ENCODE measurements around the gene NEMP2.

Gene NEMP2, protein sequence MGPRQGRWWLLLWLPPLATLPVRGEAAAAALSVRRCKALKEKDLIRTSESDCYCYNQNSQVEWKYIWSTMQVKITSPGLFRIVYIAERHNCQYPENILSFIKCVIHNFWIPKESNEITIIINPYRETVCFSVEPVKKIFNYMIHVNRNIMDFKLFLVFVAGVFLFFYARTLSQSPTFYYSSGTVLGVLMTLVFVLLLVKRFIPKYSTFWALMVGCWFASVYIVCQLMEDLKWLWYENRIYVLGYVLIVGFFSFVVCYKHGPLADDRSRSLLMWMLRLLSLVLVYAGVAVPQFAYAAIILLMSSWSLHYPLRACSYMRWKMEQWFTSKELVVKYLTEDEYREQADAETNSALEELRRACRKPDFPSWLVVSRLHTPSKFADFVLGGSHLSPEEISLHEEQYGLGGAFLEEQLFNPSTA

DNA sequence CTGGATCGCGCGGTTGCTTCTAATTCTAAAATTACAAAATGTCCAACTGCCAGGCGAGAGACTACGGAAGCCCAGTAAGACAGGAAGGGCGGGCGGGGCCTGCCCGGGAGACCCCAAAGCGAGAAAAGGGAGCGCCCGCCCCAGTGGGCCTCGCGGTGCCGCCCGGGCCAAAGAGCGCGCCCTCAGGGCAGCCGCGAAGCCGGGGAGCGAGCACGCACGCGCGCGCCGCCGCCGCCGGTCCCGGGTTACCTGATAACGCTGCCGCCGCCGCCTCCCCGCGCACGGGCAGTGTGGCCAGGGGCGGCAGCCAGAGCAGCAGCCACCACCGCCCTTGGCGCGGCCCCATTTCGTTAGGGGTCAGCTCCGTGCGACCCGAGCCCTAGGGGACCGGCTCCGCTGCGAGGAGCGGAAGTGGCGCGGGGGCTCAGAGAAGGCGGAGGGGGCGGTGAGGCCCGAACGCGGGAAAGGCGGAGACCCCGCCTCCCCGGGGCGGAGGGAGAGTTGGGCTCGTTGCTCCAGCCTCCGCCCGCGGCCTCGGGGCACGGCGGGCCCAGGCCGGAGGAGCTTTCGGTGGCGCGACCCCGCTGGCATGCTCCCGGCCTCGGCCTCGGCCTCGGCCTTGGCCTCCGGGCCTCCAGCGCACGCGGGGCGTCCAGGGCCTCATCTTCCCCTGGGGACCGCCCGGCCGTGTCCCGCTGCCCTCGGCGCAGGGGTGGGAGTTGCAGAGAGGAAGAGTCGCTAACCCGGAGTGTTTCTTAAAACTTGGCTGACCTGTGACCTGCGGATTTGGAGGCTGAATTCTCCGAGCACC lies at the start of gene NEMP2:
TSS of gene NEMP2 (minus strand) at position 413 of the 811 bp plus-strand sequence. CDS start at position 346, 67 bp downstream.
- peak; percentile 61 to 66 for DNase-seq (ENCODE audit: low read depth in 1 of 2, low spot score in 1 of 2)

DNA sequence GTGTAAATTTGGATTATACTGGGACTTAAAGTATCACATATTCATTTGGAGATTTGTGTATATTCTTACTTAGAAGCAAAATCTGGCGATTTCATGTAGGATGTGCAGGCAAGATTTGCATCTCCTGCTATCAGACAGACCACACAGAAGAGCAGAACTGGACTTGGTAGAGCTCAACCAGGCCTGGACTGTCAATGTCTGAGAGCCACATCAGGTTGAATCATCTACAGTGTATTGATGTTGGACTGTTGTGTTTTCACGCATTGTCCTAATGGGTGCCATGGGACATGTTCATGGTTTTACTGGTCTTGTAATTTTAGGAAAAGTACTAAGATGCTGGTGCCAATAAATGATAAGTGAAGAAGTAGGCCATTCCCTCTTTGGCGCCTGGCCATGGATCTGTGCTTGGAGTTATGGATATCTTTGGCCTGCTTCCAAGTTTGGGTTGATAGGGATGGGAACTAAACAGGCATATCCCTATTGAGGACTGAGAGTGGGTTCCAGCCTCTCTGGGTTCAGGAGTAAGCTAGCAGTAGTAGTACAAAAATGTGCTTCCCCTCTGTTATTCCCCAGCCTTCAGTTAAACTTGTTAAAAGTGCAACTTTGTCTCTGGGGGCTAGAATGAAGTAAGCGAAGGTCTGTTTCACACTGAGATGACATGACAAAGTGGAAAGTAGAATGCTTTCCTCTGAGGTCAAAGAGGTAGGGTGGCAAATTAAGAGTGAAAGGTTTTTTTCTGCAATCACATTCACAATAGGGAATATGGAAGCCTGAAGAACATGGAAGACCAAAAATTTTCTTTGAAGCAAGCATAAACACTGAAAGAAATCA lies 49.2 kb upstream of the NEMP2 start:
- no peak for DNase-seq (ENCODE audit: low read depth in 1 of 2, low spot score in 1 of 2)

DNA sequence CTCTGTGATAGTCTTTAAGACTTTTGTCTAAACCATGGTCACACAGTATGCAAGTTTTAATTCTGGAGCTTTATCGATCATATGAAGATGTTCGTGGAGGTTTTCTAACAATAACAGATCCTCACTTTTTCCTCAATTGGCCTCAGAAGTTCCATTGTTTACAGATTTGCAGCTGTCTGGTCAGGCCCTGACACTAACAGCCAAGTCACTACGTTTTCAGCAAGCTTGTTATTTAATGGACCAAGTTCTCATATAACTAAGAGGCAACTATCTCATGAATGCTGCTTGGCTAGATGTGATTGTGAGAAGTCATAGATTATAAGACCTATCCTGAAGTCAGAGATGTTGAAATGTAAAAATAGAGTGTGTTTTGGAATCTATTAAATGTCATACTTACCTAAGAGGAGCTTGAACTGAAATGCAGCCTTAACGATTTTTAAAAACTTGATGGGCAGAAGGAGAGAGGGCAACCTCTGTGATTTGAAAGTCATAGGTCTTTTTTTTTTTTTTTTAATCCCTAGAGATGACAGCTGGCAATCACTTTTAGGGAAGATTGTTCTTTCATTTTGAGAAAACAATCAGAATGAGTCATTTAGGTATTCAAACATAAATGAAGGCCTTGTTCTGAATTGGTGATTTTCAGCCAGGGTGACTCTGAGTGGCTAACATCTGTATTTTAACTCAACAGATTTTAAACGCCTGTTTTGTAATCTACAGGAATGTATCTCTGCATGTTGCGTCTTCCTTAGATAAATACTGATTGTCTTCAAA lies 48.4 kb upstream of the NEMP2 start:
- DNase-seq (ENCODE audit: low read depth in 1 of 2, low spot score in 1 of 2) = no peak

DNA sequence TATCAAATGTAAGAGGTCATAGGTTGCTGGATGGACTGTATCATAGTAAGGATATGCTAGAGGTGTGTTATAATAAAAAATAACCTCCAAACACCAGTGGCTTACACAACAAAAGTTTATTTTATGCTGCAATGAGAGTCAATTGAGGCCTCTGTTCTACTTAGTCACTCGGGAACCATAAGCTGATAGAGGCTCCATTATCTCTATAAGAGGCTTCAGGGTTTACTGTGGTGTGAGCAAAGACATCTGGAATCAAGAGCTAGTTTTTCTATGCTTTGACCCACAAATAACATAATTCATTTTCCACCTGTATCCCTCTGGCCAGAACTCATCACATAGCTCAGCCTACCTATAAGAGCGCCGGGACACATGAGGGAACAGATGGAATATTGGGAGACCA lies 47.5 kb upstream of the NEMP2 start:
- no peak for DNase-seq (ENCODE audit: low read depth in 1 of 2, low spot score in 1 of 2)

DNA sequence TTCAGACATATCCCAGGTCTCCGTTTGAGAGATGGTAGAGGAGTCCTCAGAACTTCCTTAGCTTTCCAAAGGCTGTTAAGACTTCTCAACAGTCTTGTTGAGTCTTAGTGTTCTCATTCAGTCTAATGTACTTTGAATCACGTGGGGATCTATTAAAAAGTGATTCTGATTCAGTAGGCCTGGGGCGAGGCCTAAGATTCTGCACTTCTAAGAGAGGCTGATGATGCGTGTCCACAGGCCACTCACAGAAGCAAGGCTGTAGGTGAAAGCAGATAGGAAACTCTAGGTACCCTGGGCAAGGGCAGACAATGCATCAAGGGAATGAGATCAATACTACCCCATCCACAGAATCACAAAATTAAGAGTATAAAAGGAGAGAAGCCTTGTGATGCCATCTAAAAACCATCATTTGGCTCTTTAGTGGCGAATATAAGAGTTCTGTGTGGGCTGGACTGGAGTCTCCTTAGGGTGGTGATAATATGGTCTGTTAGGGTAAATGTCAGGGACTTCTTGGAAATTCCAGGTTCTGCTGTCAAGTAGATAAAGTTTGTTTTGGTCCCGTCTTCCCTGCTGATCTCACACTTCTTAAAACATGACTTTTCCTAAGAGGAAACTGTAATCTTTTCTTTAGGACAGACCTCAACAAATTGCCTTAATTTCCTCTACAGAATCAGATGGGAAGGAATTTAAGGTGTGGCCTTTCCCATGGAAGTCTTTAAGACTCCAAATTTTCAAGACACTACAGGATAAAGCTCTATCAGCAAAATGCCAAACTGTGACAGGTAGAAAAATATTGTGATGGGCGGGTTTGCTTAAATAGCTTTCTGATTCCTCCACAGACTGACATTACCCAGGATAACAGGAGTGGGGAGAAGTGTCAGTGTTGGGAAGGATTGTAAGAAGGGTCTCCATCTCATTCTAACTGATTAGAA lies 45.7 kb upstream of the NEMP2 start:
- no peak for DNase-seq (ENCODE audit: low read depth in 1 of 2, low spot score in 1 of 2)

DNA sequence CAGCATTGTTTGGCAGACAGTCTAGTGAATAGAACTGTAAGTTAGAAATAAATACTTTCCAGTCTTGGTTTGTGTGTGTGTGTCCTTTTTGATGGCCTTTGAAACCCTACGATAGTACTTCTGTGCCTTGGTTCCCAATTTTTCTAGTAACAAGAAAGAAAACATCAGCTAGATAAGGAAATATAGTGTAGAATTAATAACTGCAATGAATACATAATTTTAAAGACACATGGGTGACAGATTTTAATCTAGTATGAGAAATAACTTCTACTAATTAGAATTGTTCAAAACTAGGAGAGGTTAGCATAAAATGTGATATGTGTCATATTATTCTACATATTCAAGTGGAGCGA lies 44.5 kb upstream of the NEMP2 start:
- DNase-seq (ENCODE audit: low read depth in 1 of 2, low spot score in 1 of 2) = no peak

DNA sequence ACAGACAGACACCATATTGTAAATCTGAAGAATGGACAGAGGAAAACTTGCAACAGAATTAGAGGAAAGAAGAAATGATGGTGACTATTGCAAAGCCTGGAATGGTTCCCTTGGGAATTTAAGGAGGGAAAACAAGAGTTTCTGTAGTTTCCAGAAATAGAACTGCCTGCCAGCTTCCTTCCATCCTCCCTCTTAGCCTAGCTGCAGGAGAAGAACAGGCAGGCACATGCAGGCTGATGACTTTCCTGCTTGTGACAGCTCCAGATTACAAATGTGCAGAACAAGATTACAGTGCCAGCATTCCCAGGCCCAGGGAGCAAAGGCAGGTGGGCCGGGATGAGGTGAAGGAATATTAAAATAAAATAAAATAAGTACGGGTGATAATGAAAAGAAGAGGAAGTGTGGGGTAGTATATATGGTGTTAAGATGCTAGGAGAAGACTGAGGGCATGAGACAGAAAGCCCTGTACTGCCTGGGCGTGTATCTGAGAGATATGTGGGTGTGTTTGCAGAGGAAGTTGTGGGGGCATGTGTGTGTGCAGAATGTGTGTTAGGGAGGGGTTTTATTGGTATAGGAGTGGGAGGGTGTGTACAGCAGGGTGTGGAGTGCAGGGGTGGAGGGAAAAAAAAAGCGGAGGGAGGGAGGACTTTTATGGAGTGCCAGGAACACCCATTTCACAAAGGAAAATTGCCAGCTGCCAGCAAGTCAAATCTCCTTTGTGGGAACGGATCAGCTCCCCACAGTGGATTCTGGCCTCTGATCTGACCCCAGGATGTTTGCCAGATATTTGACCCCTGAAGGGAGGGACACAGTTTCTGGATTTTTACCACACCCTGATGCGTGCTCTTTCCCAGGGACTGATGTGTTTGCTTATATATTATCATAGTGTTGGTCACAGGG lies 43.9 kb upstream of the NEMP2 start:
- no peak for DNase-seq (ENCODE audit: low read depth in 1 of 2, low spot score in 1 of 2)

DNA sequence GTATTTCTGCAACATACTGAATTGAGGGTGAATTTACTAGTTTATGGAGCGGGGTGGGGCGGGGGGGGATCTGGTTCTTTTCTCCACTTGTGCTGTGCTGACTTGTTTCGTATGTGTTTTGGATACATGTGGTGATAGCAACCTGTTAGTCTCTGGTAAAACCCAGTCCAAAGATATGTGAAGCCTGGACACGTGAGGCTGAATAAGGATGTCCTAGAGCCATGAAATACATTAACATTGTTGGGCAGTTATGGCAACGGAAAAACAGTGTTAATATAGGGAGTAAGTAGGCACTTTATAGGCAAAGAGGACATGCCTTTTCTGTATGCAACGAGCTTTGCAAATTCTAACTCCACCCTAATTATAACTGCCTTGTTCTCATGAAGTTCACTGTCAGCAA lies 42.1 kb upstream of the NEMP2 start:
- DNase-seq (ENCODE audit: low read depth in 1 of 2, low spot score in 1 of 2) = no peak

DNA sequence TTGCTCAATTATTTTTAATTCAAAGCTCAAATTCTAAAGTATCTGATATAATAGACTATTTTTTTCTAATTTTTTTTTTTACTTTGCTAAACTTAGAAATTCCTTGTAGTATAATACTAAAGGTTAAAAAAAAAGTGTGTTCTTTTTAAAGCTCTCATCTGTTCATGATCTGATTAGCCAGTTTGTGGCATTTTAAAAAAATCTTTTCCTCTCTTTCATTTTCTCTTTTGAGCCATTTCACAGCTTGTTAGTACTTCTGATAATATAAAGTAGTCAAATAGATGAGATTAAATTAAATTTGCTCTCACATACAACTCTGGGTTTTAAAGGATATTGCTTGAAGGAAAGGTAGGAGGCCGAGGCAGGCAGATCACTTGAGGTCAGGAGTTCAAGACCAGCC lies 40.7 kb upstream of the NEMP2 start:
- no peak for DNase-seq (ENCODE audit: low read depth in 1 of 2, low spot score in 1 of 2)

DNA sequence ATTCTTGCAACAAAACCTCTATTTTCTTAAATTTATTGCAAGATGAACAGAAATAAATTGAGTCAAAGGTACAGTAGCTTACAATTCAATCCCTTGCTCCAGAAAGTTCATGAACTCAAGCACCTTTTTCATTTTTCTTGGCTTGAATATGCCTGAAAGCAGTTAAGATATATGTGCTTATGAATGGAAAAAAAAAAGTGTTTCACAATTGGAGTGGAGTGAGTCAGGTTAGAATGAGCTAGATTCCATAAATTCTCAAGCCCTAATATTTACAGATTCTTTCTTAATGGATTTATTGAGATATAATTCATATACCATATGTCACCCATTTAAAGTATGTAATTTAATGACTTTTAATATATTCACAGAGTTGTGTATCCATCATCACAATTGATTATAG lies 39.6 kb upstream of the NEMP2 start:
- no peak for DNase-seq (ENCODE audit: low read depth in 1 of 2, low spot score in 1 of 2)

DNA sequence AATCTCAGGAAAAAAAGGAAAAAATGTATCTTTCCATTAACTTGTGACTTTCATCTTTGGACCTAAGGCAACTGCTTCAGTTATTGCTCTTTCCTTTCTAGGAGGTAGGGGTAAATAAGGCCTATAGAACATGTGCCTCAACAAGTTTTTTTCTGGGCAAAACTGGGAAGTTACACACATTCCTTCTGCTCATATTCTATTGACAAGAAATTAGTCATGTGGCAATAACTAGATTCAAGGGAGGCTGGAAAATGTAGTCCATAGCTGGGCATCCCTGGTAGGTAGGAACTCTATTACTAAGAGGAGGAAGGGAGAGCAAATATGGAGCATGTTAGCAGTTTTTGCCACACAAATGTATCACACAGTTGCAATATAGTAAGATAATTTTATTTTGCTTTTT lies 37.7 kb upstream of the NEMP2 start:
- DNase-seq (ENCODE audit: low read depth in 1 of 2, low spot score in 1 of 2) = no peak

DNA sequence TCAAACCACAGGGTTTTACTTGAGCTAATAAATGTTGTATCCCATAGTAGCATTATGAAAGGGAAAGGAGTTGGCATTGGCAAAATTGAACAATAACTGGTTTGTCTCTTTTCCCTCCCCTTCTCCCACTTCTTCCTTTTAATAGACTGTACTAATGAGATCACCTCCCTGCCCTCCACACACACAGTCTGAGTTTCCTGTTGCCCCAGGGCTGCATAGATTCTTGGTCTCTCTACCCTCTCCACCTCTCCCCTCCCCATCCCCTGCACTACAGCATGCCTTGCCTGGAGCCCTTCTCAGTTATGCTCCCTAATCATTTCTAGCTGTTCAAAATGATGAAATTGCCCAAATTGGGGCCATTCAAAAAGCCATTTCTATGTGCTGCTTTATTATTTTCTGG lies 37.2 kb upstream of the NEMP2 start:
- no peak for DNase-seq (ENCODE audit: low read depth in 1 of 2, low spot score in 1 of 2)

DNA sequence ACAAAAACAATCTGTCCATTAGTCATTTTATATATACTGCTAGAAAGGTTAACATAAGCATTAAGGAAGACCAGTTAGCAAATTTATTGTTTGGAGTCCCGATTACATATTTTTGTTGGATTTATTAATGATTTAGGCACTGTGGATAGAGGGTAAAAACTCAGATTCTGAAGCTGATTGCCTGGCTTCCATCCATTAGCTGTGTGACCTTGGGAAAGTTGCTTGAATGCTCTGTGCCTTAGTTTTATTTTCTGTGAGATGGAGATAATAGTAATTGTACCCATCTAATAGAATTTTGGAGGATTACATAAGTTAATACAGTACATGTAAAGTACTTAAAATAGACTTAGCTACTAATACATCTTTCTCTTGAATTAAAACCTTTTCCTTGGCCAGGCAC lies 36.3 kb upstream of the NEMP2 start:
- DNase-seq (ENCODE audit: low read depth in 1 of 2, low spot score in 1 of 2) = no peak

DNA sequence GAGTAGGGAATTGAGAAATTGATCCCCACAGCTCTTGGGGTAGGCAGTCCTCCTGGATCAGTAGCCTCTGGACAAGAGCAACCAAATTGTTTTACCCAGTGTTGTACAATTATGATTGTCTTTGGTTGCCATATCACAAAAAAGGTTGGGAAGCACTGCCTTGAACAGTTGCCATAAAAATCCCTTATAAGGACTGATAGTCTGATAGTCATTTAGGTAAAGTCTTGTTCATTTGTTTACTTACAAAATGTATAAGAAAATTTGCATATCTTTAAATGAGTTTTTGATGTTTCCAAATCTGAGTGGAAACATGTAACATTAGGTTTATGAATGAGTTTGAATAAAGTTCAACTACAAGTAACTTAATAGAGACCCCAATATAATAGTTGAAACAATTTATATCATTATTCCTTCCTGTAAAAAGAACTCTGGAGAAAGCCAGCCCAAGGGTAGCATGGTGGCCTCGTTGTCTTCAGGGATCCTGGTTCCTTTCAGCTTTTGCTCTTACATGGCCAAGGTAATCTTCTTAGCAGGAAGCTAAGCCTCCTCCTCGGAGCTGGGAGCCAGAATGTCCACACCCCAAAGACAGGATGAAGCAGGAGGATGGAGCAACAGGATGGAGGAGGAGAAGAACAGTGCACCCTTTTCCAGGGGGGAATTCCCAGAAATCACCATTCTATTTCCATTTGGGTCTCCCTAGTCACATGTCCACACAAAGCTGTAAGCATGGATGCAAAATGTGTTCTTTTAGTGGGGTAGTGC lies 35.7 kb upstream of the NEMP2 start:
- DNase-seq (ENCODE audit: low read depth in 1 of 2, low spot score in 1 of 2) = no peak

DNA sequence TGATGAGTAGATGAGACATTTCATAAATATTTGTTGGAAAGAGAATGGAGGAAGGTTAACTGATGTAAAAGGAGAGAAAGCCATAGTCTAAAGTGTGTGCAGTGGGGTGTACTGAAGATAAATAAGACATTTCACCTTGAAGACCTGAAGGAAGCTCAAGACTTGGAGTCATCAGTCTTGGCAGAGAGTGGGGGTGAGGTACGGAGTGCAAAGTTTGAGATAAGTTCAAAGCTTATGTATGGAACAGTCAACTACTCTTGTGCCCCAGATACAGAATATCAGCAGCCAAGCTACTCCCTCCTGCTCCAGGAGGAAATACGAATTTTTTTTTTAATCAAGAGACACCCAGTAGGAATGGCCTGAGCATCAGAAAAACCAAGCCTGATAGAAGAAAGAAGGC lies 30.3 kb upstream of the NEMP2 start:
- DNase-seq (ENCODE audit: low read depth in 1 of 2, low spot score in 1 of 2) = no peak

DNA sequence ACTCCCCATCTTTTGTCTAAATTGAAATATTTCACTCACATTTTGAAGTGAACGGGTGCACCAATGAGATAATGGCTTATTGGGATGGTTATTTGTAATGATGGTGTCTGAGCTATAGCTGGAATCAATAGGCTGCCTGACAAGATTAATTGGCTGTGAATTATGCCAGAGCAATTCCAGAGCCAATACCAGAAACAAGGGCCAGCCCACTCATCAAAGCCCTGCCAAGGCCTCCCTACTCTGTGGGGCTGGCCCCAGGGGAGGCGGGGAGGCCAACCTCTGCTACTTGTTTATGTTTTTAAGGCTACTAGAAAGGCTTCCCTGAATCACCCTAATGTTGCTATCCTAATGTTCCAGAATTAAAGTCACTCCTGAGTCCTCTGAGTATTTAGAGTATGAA lies 29.1 kb upstream of the NEMP2 start:
- no peak for DNase-seq (ENCODE audit: low read depth in 1 of 2, low spot score in 1 of 2)

DNA sequence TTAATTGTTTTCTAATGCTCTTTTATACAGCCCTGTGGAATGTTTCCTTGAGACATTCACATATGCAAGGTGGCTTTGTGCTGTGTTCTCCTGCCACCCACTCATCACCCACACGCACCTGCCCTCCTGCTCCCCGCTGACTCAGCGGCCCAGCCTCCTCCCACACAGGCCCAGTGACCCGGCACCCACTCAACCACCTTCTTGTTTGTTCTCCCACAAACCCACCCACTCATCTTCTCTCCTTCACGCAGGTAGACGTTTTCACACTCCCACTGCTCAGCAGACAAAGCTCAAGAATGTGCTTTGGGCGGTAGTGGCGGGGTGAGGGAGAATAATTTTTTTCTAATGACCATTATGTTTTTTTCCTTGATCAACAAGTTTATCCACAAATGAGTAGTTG lies 28.6 kb upstream of the NEMP2 start:
- peak in 1 of 2 donors; percentile 27 for DNase-seq (ENCODE audit: low read depth in 1 of 2, low spot score in 1 of 2)

DNA sequence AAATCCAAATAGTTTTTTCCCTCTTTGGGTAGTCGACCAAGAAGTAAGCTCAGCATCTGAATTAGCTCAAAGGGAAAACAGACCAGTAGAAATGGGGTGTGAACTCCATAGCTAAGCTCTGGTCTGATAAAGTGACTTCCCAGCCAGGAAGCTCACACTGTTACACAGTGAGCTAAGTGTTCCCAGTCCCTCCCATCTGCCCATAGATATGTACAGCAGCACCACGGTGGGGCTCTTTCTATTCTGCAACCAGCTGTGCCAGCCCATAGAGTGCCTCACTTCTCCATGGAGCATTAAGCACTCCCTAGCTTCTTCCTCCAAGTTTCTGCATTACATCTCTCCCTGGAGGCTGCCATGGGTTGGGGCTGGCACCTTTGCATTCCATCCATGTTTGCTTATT lies 27.6 kb upstream of the NEMP2 start:
- DNase-seq (ENCODE audit: low read depth in 1 of 2, low spot score in 1 of 2) = no peak
